Measurements from ENCODE around the gene CISD2.

The CISD2 gene

GRCh38 chr4:102826105-102826889, 42.5 kb upstream of the CISD2 start:
- H3K9ac ChIP-seq (ENCODE audit: low read depth, low read length): peak overlapping the region; percentile 98
- H3K79me2 ChIP-seq (ENCODE audit: insufficient read depth, low read length): peaks cover 90% of the 10 kb centered on the region
- H2AFZ ChIP-seq (ENCODE audit: low read depth, low read length): 0 out of 2 replicates have a peak overlapping the region, but pooled peaks have one; percentile 9
- DNase-seq: no peak
- no peaks in the 10 kb centered on the region for H3K27me3 ChIP-seq (ENCODE audit: insufficient read depth, low read length, poor library complexity)
- H4K20me1 ChIP-seq (ENCODE audit: insufficient read depth, low read length): peaks cover 49% of the 10 kb centered on the region
- peak overlapping the region; percentile 64 for H3K4me2 ChIP-seq (ENCODE audit: insufficient read depth, low read length)
- H3K27ac ChIP-seq (ENCODE audit: low read length): peak overlapping the region; percentile 99
- H3K36me3 ChIP-seq (ENCODE audit: insufficient read depth, low read length): peaks cover 50% of the 10 kb centered on the region
- peaks cover 55% of the 10 kb centered on the region for H3K4me1 ChIP-seq (ENCODE audit: insufficient read depth, low read length)
- H3K4me3 ChIP-seq (ENCODE audit: low read depth in 1 of 2, low read length in 2 of 2): peak overlapping the region; percentile 70 to 84
- no peaks in the 10 kb centered on the region for H3K9me3 ChIP-seq (ENCODE audit: insufficient read depth, low read length, severe bottlenecking)
- no peak for TF ChIP-seq EZH2 (IDR thresholded peaks at IDR 0.05; ENCODE audit: borderline replicate concordance, low read depth, low read length, severe bottlenecking)
- no peak for ATAC-seq (ENCODE audit: insufficient read depth, low read depth)

GRCh38 chr4:102826890-102827673, 41.7 kb upstream of the CISD2 start, which contains the start of gene UBE2D3:
TSS of gene UBE2D3 (minus strand) at chr4:102827551. CDS start at chr4:102826508, 1,043 bp downstream.
- peak; percentile 38 for TF ChIP-seq CTCF (IDR thresholded peaks at IDR 0.05; ENCODE audit: borderline replicate concordance, extremely low read depth, low read length, poor library complexity, severe bottlenecking)
- no peak for TF ChIP-seq EZH2 (IDR thresholded peaks at IDR 0.05; ENCODE audit: borderline replicate concordance, low read depth, low read length, severe bottlenecking)
- ATAC-seq (ENCODE audit: insufficient read depth, low read depth) (peak; percentile 49), DNase-seq (peak; percentile 96)
- H3K4me3 ChIP-seq (ENCODE audit: low read depth in 1 of 2, low read length in 2 of 2): peak within 1 kb of the TSS; percentile 70 to 84
- H3K4me1 ChIP-seq (ENCODE audit: insufficient read depth, low read length): peaks cover 48% of the 10 kb centered on the region
- no peaks in the 10 kb centered on the region for H3K9me3 ChIP-seq (ENCODE audit: insufficient read depth, low read length, severe bottlenecking)
- peak within 1 kb of the TSS; percentile 85 for H2AFZ ChIP-seq (ENCODE audit: low read depth, low read length)
- H3K36me3 ChIP-seq (ENCODE audit: insufficient read depth, low read length): peaks cover 42% of the 10 kb centered on the region
- peaks cover 41% of the 10 kb centered on the region for H4K20me1 ChIP-seq (ENCODE audit: insufficient read depth, low read length)
- peak within 1 kb of the TSS; percentile 99 for H3K27ac ChIP-seq (ENCODE audit: low read length)
- H3K9ac ChIP-seq (ENCODE audit: low read depth, low read length): peak within 1 kb of the TSS; percentile 98
- H3K79me2 ChIP-seq (ENCODE audit: insufficient read depth, low read length): peaks cover 90% of the 10 kb centered on the region
- no peaks in the 10 kb centered on the region for H3K27me3 ChIP-seq (ENCODE audit: insufficient read depth, low read length, poor library complexity)
- peak within 1 kb of the TSS; percentile 83 for H3K4me2 ChIP-seq (ENCODE audit: insufficient read depth, low read length)

GRCh38 chr4:102827674-102828496, 40.9 kb upstream of the CISD2 start:
- H3K79me2 ChIP-seq (ENCODE audit: insufficient read depth, low read length): peaks cover 89% of the 10 kb centered on the region

More at GRCh38 chr4:102827674-102828496, 40.9 kb upstream of the CISD2 start:
- peaks cover 33% of the 10 kb centered on the region for H4K20me1 ChIP-seq (ENCODE audit: insufficient read depth, low read length)
- peak overlapping the region; percentile 83 for H3K4me2 ChIP-seq (ENCODE audit: insufficient read depth, low read length)
- DNase-seq (peak; percentile 100), ATAC-seq (ENCODE audit: insufficient read depth, low read depth) (peak; percentile 80)
- no peaks in the 10 kb centered on the region for H3K27me3 ChIP-seq (ENCODE audit: insufficient read depth, low read length, poor library complexity)
- peaks cover 40% of the 10 kb centered on the region for H3K4me1 ChIP-seq (ENCODE audit: insufficient read depth, low read length)
- H3K36me3 ChIP-seq (ENCODE audit: insufficient read depth, low read length): peaks cover 36% of the 10 kb centered on the region
- H3K9ac ChIP-seq (ENCODE audit: low read depth, low read length): peak overlapping the region; percentile 98
- H3K4me3 ChIP-seq (ENCODE audit: low read depth in 1 of 2, low read length in 2 of 2): peak overlapping the region; percentile 70 to 84
- H3K27ac ChIP-seq (ENCODE audit: low read length): peak overlapping the region; percentile 99
- peak overlapping the region; percentile 85 for H2AFZ ChIP-seq (ENCODE audit: low read depth, low read length)
- no peaks in the 10 kb centered on the region for H3K9me3 ChIP-seq (ENCODE audit: insufficient read depth, low read length, severe bottlenecking)
- no peak for TF ChIP-seq EZH2 (IDR thresholded peaks at IDR 0.05; ENCODE audit: borderline replicate concordance, low read depth, low read length, severe bottlenecking)
- peak; percentile 39 for TF ChIP-seq CTCF (IDR thresholded peaks at IDR 0.05; ENCODE audit: borderline replicate concordance, extremely low read depth, low read length, poor library complexity, severe bottlenecking)
